HG03139 (cell line): ENCODE results near the gene NOP16.

Experiments used
- ATAC-seq: cut with Tn5 transposase; IDR thresholded peaks from one replicate; pipeline ENCODE4 v1.9.1; 2021; ENCODE audit not compliant: unreplicated experiment

Gene NOP16, protein sequence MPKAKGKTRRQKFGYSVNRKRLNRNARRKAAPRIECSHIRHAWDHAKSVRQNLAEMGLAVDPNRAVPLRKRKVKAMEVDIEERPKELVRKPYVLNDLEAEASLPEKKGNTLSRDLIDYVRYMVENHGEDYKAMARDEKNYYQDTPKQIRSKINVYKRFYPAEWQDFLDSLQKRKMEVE

DNA sequence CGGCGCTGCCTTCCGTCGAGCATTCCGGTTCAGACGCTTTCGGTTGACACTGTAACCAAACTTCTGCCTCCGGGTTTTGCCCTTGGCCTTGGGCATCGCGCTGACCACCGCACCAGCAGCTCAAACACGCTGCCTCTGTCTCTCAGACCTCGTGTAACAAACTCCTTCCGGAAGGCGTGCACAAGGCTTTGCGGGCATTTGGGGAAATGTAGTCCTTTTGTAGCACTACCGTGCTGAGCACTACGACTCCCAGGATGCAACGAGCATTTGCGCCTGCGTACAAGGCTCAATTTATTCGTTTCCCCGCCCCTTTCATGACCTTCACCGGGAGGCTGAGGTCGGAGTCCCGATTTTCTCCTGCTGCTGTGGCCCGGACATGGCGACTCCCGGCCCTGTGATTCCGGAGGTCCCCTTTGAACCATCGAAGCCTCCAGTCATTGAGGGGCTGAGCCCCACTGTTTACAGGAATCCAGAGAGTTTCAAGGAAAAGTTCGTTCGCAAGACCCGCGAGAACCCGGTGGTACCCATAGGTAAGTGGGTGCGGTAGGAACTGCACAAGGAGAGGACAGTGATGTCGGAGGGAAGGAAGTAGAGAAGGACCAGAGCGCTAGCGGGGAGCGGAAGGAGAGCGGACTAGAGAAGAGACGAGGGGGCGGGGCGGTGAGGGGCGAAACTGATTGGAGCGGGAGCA is at the start of gene NOP16, which contains the start of gene HIGD2A:
TSS of gene NOP16 (minus strand) at position 155 of the 691 bp plus-strand sequence. CDS start at position 96, 59 bp downstream.
TSS of gene HIGD2A (plus strand) at position 308 of the 691 bp plus-strand sequence. CDS start at position 377, 69 bp downstream.
- ATAC-seq, result peak; percentile 84

DNA sequence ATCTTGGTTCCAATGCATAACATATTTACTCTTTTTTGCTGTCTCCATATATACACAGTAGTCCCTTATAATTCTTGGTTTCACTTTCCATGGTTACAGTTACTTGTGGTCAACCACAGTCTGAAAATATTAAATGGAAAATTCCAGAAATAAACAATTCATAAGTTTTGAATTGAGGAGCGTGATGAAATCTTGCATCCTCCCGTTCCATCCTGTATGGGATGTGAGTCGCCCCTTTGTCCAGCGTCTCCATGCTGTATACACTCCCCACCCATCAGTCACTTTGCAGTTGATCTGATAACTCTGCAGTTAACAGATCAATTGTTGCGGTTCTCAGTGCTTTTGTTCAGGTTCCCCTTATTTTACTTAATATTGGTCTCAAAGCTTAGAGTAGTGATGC is 48.3 kb upstream of the NOP16 start:
- no peak for ATAC-seq

DNA sequence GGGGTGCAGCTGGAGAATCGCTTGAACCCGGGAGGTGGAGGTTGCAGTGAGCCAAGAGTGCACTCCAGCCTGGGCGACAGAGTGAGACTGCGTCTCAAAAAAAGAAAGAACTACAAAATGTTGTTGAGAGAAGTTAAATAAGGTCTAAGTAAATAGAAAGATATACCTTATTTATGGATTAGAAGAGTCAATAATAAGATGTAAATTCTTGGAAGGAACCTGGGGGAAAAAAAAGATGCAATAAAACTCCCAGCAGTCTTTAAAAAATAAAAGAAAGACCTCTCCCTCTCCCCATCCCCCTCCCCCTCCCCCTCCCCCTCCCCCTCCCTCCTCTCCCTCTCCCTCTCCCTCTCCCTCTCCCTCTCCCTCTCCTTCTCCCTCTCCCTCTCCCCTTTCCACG is 44.3 kb upstream of the NOP16 start:
- no peak for ATAC-seq

DNA sequence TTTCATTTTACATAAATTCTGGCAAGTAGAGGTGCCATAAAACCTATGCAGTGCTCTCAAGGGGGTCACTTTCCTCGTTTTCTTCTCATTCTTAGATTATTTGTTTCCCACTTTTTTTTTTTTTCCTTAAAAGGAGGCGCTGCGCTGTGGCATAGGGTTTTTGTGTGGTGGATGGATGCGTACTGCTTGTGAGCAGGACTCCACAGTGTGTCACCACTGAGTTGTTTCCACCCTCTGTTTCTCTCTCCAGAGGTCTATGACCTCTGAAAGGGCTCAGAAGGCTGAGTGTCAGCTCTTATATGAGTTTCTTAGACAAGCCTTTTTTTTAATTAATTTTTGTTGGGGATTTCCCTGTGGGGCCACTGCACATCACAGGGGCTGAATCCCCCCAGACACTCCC is 41.6 kb upstream of the NOP16 start:
- no peak for ATAC-seq

DNA sequence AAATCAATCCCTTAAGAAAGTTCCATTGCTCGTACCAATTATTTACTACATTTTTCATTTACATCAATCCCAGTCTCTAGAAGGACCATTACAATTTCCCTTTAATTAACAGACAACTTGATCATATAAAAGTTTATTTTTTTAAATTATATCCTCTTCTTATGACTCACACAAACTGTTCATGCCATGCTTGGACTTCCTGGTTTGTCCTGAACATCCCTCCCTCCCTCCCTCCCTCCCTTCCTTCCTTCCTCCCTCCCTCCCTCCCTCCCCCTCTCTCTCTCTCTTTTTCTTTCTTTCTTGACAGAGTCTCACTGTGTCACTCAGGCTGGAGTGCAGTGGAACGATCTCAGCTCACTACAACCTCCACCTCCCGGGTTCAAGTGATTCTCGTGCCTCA is 39.6 kb upstream of the NOP16 start:
- no peak for ATAC-seq

DNA sequence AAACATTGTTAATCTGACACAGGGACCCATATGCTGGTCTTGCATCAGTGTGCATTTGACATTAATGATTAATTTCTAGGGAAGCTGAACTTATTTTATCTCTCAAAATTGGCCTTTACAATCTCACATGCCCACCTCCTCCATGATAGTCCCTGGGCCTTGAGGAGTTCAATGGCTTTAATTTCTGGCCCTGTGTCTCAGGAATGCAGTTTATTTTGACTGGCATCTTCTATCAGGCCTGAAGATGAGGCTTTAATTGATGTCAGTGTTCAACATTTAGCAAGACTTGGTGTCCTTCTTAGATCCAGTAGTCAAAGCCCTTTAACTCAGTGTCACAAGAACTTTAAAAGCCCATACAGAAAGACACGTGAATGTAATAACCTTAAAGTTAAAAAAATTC is 38.5 kb upstream of the NOP16 start:
- no peak for ATAC-seq

DNA sequence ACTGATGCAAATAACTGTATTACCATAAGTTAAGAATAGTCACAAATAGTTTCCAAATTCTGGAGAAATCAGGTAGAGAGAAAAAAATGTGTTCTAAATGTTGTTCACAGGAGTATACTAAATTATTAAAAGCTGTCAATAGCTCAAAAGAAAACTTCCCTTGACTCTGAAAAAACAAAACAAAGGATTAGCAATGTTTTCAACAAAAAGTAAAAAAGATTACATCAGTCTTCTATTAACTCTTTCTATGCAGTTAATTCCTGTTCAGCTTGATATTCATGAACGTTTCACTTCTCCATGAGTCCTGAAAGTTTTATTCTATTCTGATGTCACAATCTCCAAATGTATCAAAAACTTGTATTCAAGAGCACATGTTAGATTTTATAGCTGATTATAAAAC is 37.4 kb upstream of the NOP16 start:
- no peak for ATAC-seq

DNA sequence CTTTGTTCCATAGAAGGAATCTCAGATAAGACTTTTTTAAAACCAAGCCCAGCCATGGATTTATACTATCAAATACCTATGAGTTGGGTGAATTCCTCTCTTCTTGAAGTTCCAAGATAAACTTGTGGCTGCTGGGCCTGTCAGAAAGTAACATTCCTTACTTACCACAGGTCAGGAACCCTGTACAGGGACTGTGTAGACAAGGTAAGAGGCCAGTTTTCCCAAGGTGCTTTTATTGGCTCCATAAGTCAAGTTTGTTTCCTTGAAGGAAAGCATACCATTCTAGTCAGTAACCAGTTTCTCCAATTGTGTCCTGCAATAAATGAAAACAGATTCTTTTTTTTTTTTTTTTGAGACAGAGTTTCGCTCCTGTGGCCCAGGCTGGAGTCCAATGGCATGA is 36.7 kb upstream of the NOP16 start:
- ATAC-seq, result no peak

DNA sequence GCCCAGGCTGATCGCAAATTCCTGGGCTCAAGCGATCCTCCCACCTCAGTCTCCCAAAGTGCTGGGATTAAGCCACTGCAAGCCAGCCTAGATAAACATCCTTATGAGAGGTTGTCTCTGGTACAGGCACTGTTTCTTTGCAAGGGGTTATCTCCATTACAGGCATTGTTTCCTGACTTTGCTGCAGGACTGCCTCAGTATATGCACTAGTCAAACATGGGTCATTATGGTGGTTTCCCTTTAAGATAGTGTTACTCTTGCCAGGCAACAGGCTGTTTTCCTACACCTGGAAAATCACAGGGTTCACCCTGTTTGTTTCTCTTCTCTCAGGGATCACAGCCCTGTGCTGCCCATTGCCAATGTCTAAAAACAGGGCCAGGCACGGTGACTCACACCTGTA is 35.8 kb upstream of the NOP16 start:
- ATAC-seq, result no peak

DNA sequence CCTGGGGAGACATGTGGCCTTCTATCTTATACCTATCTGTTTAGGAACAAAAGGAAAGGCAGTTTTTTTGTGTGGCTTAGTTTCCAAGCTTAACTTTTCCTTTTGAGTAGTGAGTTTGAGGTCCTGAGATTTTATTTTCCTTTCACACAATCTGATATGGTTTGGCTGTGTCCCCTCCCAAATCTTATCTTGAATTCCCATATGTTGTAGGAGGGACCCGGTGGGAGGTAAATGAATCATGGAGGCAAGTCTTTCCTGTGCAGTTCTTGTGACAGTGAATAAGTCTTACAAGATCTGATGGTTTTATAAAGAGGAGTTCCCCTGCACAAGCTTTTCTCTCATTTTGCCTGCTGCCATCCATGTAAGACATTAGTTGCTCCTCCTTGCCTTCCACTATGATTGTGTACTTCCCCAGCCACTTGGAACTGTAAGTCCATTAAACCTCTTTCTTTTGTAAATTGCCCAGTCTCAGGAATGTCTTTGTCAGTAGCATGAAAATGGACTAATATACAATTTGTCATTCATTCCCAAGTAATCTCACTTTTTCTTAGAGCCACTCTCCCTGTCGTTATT is 32.7 kb upstream of the NOP16 start:
- no peak for ATAC-seq

DNA sequence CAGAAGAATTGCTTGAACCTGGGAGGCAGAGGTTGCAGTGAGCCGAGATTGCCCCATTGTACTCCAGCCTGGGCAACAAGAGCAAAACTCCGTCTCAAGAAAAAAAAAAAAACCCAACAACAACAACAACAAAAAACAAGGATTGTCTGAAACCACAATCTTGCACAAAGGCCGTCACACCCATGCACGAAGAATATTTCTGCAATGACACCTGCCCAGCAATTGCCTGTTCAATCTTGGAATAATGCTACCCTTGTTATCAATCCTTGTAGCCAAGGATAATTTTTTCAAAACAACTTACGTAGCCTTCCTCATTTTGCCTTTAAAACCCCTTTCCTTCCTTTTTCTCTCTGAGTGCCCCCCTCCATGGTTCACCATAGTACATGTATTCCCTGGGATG is 31.7 kb upstream of the NOP16 start:
- no peak for ATAC-seq

DNA sequence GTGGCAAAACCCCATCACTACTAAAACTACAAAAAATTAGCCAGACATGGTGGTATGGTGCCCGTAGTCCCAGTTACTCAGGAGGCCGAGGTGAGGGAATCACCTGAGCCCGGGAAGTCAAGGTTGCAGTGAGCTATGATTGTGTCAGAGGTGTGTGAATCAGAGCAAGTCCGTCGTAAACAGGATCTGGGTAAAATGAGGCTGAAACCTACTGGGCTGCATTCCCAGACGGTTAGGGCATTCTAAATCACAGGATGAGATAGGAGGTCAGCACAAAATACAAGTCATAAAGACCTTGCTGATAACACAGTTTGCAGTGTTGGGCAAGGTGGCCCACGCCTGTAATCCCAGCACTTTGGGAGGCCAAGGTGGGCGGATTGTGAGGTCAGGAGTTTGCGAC is 29.9 kb upstream of the NOP16 start:
- ATAC-seq, result no peak

DNA sequence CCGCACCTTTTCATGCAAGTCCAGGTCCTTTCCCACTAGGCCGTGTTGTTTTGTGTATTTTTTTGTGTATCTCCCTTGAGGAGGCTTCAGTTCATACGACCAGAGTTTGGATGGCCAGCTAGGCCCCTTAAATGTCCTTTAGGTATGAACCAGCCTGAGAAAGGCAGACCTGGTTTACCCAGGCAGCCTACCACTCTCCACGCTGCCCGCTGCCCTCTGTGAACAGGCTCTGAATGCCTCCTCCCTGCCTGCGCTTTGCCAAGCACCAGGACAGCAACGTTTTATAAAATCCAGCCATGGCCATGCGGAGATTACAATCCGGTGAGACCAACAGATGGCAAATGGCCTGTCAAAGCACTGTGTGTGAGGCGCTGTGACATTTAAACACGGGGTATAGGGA is 28.6 kb upstream of the NOP16 start:
- no peak for ATAC-seq

DNA sequence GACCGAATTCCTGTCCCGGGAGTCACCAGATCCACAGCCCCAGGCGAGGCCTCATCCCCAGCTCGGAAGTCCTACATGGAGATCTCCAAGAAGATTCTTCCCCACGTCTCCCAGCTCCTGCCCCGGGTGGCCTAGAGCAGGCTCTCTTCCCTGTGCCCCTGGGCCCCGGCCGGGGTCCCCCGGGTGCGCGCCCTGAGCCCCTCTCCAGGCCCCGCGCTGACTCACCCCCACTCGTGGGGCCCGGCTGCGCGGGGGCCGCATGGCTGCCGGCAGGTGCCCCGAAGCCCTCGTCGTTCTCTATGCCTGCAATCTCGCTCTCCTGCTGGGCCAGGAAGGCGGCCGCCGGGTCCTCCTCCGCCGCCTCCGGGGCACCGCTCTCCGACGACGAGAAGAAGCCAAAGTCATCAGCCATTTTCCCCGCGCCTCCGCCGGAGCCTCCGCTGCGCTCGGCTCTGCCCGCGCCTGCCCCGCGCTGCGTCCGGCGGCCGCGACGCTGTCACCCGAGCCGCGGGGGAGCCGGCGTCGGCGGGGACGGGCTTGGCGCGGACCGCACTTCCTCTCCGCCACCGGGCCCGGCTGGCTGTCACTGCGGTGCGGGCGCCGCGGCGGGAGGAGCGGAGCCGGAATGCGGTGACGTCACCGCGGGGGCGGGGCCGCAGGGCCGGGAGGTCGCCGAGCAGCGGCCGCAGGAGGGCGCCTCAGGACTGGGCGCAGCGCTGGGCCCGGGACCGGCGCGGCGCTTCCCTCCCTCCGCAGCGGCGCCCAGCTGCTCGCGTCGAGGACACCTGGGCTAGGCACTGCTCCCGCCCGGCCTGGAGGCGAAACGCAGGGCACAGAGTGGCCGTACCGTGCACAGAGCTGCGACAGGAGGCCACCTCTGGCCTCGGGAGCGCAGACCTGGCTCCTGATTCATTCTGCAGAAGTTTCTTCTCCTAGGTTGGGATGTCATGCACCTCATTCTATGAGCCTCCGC is 27.8 kb upstream of the NOP16 start, which contains the start of gene CLTB:
TSS of gene CLTB (minus strand) at position 588 of the 973 bp plus-strand sequence. CDS start at position 412, 176 bp downstream.
- ATAC-seq, result peak; percentile 90

DNA sequence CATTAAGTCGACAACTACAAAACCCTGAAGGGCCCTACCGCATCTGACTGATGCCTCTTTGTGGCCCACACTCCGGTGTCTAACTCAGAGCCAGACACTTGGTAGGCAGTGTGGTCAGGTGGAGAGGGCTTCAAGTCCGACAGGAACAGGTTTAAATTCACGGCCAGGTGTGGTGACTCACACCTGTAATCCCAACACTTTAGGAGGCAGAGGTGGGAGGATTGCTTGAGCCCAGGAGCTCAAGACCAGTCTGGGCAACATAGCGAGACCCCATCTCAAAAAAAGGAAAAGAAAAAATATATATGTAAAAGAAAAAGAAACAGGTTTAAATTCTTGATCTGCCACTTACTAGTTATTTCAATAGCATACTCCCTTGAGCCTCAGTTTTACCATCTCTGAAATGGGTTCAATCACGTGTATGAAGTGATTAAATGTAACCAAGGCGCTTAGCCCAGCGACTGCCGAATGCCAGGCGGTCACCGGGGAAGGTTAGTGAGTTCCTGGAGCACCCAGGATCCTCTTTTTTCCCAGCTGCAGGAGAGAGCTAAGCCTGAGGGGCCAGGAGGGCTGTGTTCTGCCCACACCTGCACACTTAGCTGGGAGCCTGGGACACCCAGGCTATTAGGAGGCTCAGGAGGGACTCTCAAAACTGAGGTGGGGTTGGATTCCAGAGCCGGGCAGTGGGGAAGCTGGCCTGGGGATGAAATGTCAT is 27.0 kb upstream of the NOP16 start:
- ATAC-seq, result no peak

DNA sequence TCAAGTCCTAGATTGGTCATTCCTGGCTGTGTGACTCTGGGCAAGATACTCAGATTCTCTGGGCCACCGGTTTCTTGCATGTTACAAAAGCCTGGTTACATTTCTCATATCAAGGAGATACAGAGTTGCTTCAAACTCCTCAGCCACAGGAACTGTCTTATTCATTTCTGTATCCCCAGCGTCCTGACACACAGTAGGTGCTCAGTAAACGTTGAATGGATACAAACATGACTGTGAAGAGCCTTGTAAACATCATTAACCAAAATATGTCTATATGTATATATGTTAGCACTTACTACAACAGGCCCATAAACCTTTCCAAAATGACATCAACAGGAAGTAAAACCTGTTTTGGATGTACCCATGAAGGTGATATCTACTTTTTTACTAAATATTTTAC is 26.3 kb upstream of the NOP16 start:
- ATAC-seq, result no peak

DNA sequence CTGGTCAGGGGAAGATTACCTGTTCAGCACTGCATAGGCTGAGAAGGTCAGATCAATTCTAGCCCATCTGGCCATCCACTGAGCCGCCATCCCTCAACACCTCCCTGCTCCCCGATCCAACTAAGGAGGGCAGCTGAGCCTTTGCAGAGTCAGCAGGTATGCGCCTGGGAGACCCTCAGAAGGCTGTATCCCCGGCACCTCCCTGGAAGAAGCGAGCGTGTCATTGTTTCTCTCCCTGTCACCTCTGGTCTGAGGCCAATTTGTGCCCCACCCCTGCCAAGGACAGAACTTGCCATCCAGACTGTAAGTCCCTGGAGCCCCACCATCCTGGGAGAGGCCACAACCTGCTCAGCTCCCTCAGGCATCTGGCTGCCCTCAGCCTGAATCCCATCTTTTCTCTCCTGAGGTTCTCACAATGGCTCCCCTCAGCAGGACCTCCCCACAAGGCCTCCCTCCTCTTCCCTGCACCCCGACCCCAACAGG is 25.4 kb upstream of the NOP16 start:
- ATAC-seq, result no peak

DNA sequence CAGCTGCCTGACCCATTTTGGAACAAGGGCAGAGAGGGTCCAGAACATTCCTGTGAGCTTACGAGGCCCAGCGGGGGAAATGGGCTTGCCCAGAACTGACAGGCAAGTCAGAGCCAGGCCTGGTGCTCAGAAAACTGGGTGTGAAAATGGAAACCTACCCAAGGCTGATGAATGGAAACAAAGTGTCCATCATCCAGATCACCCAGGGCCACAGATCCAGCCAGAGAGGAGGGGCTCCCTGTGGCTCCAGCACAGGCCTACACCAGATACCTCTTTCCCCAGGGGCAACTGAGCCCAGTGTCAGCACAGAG is 24.8 kb upstream of the NOP16 start:
- no peak for ATAC-seq

DNA sequence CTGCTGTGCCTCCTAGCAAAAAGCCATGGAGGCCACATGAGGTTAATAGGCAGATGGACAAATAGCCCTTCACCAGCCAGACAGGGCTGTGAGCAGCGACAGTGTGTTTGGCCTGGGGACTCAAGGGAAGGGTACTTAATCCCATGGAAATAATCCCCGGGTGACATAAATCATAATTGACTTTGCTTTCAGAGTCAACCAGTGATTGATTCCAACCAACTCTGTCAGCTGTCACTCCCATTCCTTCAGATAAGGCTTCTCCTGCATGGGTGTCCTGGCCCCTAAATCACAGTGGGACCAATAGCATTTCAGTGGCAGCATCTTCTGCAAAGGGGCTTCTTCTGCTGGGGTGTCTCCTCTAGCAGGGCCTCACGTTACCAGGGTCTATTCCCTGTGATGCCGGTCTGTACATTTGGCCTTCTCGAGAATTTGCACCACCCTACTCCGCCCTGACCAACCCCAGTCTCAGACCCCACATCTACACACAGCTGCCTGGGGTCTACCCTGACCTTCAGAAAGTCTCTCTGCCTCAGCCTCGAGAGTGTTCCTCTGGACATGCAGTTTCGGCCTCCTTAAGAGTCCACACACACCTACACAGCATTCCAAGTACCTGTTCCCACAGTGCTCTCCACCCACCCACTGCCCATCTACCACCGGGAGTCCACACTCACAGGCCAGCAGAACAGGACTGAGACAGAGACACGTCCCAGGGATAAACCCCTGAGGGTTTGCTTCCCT is 24.3 kb upstream of the NOP16 start:
- no peak for ATAC-seq
